Measurements from ENCODE around the gene GIMAP5.

Gene GIMAP5

DNA sequence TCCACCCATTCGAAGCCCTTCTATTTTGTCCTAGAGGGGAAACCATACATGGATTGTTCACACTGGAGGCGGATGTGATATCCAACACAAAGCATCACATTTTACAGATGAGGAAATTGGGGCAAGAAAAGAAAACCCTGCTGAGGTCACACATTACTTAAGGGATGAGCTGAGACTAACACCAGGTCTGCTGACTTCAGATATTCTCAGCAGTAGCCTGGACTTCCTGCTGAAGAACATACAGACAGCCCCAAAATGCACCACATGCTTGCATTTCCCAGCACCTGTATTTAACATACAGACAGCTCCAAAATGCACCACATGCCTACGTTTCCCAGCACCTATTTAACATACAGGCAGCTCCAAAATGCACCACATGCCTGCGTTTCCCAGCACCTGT lies 11.2 kb downstream of the GIMAP5 start:
- Histone ChIP-seq H3K27ac (no peak overlapping the region), H3K9ac (no peak overlapping the region), H4K20me1 (ENCODE audit: insufficient read depth) (no peaks in the 10 kb centered on the region), H3K4me1 (ENCODE audit: low read depth, poor library complexity, severe bottlenecking) (no peaks in the 10 kb centered on the region), H3K79me2 (ENCODE audit: insufficient read depth, low read depth) (no peaks in the 10 kb centered on the region), H3K36me3 (ENCODE audit: insufficient read depth) (no peaks in the 10 kb centered on the region), H3K4me3 (IDR thresholded peaks at IDR 0.05; ENCODE audit: insufficient read depth, low read depth, low read length) (no peak overlapping the region), H2AFZ (ENCODE audit: low read depth) (no peak overlapping the region), H3K27me3 (ENCODE audit: insufficient read depth, low read depth) (no peaks in the 10 kb centered on the region), H3K4me2 (no peak overlapping the region)
- no peak for TF ChIP-seq CTCF (conservative IDR thresholded peaks at IDR 0.05; ENCODE audit: low read depth, low read length)

DNA sequence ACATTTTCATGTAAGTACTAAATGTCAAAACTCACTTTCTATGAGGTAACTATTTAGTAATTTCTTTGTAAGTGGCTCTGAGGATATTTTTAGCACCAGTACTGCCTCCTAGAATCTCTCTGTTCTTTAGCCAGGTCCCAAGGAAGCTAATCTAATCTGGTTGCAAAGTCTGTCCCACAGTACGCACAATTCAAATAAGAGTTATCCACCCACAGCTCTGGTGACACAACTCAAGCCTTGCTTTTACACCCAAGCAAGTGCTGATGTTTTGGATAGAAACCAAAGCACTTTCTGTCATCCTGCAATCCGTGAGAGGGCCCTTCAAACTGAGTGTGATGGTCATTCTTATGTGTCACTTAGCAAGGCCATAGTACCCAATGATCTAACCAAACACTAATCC lies 14.5 kb downstream of the GIMAP5 start:
- H4K20me1 ChIP-seq (ENCODE audit: insufficient read depth), result no peaks in the 10 kb centered on the region
- H3K4me1 ChIP-seq (ENCODE audit: low read depth, poor library complexity, severe bottlenecking), result no peaks in the 10 kb centered on the region
- TF ChIP-seq CTCF (conservative IDR thresholded peaks at IDR 0.05; ENCODE audit: low read depth, low read length), result no peak
- H3K9ac ChIP-seq, result no peak overlapping the region
- H2AFZ ChIP-seq (ENCODE audit: low read depth), result no peak overlapping the region
- no peaks in the 10 kb centered on the region for H3K36me3 ChIP-seq (ENCODE audit: insufficient read depth)
- no peaks in the 10 kb centered on the region for H3K79me2 ChIP-seq (ENCODE audit: insufficient read depth, low read depth)
- H3K27ac ChIP-seq, result no peak overlapping the region
- no peak overlapping the region for H3K4me2 ChIP-seq
- no peaks in the 10 kb centered on the region for H3K27me3 ChIP-seq (ENCODE audit: insufficient read depth, low read depth)
- no peak overlapping the region for H3K4me3 ChIP-seq (IDR thresholded peaks at IDR 0.05; ENCODE audit: insufficient read depth, low read depth, low read length)

DNA sequence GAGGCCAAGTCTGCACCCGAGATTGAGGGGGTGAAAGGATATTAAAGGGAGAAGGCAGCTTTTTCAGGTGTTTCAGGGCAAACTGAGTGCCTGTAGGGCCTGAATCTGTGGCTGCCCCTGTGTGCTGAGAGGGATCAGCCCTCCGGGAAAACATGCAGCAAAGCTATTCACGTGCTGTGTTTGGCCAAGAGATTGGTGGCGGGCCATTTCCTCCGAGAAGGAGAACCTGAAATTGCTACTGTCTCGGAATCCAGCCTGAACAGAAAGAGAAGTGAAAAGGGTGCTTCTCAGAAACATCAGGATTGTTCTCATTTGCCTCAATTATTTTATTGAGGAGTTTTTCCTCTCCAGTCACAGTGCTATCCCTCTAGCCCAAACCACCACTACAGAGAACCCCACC lies 16.0 kb downstream of the GIMAP5 start:
- H3K9ac ChIP-seq, result no peak overlapping the region
- no peaks in the 10 kb centered on the region for H3K4me1 ChIP-seq (ENCODE audit: low read depth, poor library complexity, severe bottlenecking)
- H3K27me3 ChIP-seq (ENCODE audit: insufficient read depth, low read depth), result no peaks in the 10 kb centered on the region
- H3K4me3 ChIP-seq (IDR thresholded peaks at IDR 0.05; ENCODE audit: insufficient read depth, low read depth, low read length), result no peak overlapping the region
- no peak overlapping the region for H2AFZ ChIP-seq (ENCODE audit: low read depth)
- TF ChIP-seq CTCF (conservative IDR thresholded peaks at IDR 0.05; ENCODE audit: low read depth, low read length), result no peak
- H3K27ac ChIP-seq, result no peak overlapping the region
- no peaks in the 10 kb centered on the region for H4K20me1 ChIP-seq (ENCODE audit: insufficient read depth)
- H3K36me3 ChIP-seq (ENCODE audit: insufficient read depth), result no peaks in the 10 kb centered on the region
- no peak overlapping the region for H3K4me2 ChIP-seq
- H3K79me2 ChIP-seq (ENCODE audit: insufficient read depth, low read depth), result no peaks in the 10 kb centered on the region

GRCh38 chr7:150753826-150754603 lies 16.8 kb downstream of the GIMAP5 start:
- no peaks in the 10 kb centered on the region for H4K20me1 ChIP-seq (ENCODE audit: insufficient read depth)
- H3K4me1 ChIP-seq (ENCODE audit: low read depth, poor library complexity, severe bottlenecking), result no peaks in the 10 kb centered on the region
- H3K27ac ChIP-seq, result no peak overlapping the region
- no peak overlapping the region for H3K9ac ChIP-seq
- no peak overlapping the region for H3K4me3 ChIP-seq (IDR thresholded peaks at IDR 0.05; ENCODE audit: insufficient read depth, low read depth, low read length)
- H3K36me3 ChIP-seq (ENCODE audit: insufficient read depth), result no peaks in the 10 kb centered on the region
- H3K79me2 ChIP-seq (ENCODE audit: insufficient read depth, low read depth), result no peaks in the 10 kb centered on the region
- H3K4me2 ChIP-seq, result no peak overlapping the region
- H2AFZ ChIP-seq (ENCODE audit: low read depth), result no peak overlapping the region
- TF ChIP-seq CTCF (conservative IDR thresholded peaks at IDR 0.05; ENCODE audit: low read depth, low read length), result peak; percentile 45; the same call in 1 of the 2 replicates
- no peaks in the 10 kb centered on the region for H3K27me3 ChIP-seq (ENCODE audit: insufficient read depth, low read depth)

All from KMS-11 (cell line).